Smooth muscle cell (in vitro differentiated cells): ENCODE data around the gene SAG. TPM values are rescaled to one million over a fixed set of nuclear protein-coding genes. Genes with fewer than 3 reads are reported as not detected.

Source experiments
- DNase-seq: peaks from one replicate; lab custom pipeline; 2025; ENCODE audit not compliant: unreplicated experiment; lab: John Stamatoyannopoulos, UW
- H2AFZ ChIP-seq: fragments of 200-600 bp; sonication (generic); 2 replicates; pipeline ENCODE4 v1.6.0; 2016; ENCODE audit warnings: antibody characterized with exemption, low read depth, mild to moderate bottlenecking
- H3F3A ChIP-seq: fragments of 200-600 bp; sonication (generic); 2 replicates; pipeline ENCODE4 v1.6.0; 2017; ENCODE audit warnings: antibody characterized with exemption, low read depth
- H3K27ac ChIP-seq: fragments of 200-600 bp; sonication (generic); 2 replicates; pipeline ENCODE4 v1.5.1; 2016; ENCODE audit warnings: low read depth, mild to moderate bottlenecking
- H3K27me3 ChIP-seq: fragments of 200-600 bp; sonication (generic); 2 replicates; pipeline ENCODE4 v1.6.1; 2016; ENCODE audit warnings: low read depth, mild to moderate bottlenecking
- H3K36me3 ChIP-seq: fragments of 200-600 bp; sonication (generic); 2 replicates; pipeline ENCODE4 v1.5.1; 2016; ENCODE audit warnings: low read depth
- H3K4me1 ChIP-seq: fragments of 200-600 bp; sonication (generic); 2 replicates; pipeline ENCODE4 v1.5.1; 2016; ENCODE audit warnings: low read depth
- H3K4me2 ChIP-seq: fragments of 200-600 bp; sonication (generic); 2 replicates; pipeline ENCODE4 v1.6.0; 2016; ENCODE audit warnings: mild to moderate bottlenecking
- H3K4me3 ChIP-seq: fragments of 200-600 bp; sonication (generic); 2 replicates; pipeline ENCODE4 v1.5.1; 2016; ENCODE audit warnings: mild to moderate bottlenecking
- H3K79me2 ChIP-seq: fragments of 200-600 bp; sonication (generic); 2 replicates; pipeline ENCODE4 v1.6.0; 2016; ENCODE audit warnings: low read depth, mild to moderate bottlenecking
- H3K9ac ChIP-seq: fragments of 200-600 bp; sonication (generic); 2 replicates; pipeline ENCODE4 v1.6.0; 2016; ENCODE audit warnings: low read depth
- H3K9me3 ChIP-seq: fragments of 200-600 bp; sonication (generic); replicated peaks from 2 replicates; pipeline ENCODE4 v1.5.1; 2016; ENCODE audit warnings: low read depth
- H4K20me1 ChIP-seq: fragments of 200-600 bp; sonication (generic); 2 replicates; pipeline ENCODE4 v1.6.0; 2016; ENCODE audit warnings: low read depth
- WGBS: methylation state at CpG from one replicate; pipeline ENCODE4 v1.1.7; 2016; ENCODE audit warnings: low lambda C conversion rate; 5-methylcytosine and 5-hydroxymethylcytosine counted together
- polyA plus RNA-seq: library from polyadenylated mRNA; unstranded; fragments of >200 nt; fragmentation: Nextera tagmentation; extraction: Ambion mirVana; gene quantifications from 2 replicates; pipeline ENCODE4 v1.2.1, GENCODE V29; 2016
- total RNA-seq: library from RNA; depleted of rRNA; stranded (reverse); fragments of >200 nt; gene quantifications from 2 replicates; pipeline ENCODE4 v1.2.3, GENCODE V29; 2014
- TF ChIP-seq, protein P1 (sequence below): fragments of 200-600 bp; sonication (generic); IDR thresholded peaks from 2 replicates; pipeline ENCODE4 v1.5.1; 2017; ENCODE audit warnings: borderline replicate concordance, mild to moderate bottlenecking, antibody characterized with exemption; ENCODE audit not compliant: insufficient read depth, poor library complexity, severe bottlenecking

The SAG gene
- total and polyA plus RNA-seq, 2 experiments from 2014 or later: not detected

- WGBS: 98% methylated on average over 6 of the region's 6 CpGs
- Histone ChIP-seq H3K79me2 (no peaks in the 10 kb centered on the region), H3K9ac (no peak overlapping the region), H2AFZ (no peak overlapping the region), H3K4me3 (no peak overlapping the region), H4K20me1 (peaks cover 10% of the 10 kb centered on the region), H3F3A (no peaks in the 10 kb centered on the region), H3K9me3 (no peaks in the 10 kb centered on the region), H3K27ac (no peak overlapping the region), H3K36me3 (peaks cover 33% of the 10 kb centered on the region), H3K27me3 (no peaks in the 10 kb centered on the region), H3K4me2 (no peak overlapping the region), H3K4me1 (no peaks in the 10 kb centered on the region)
- TF ChIP-seq, protein P1, sequence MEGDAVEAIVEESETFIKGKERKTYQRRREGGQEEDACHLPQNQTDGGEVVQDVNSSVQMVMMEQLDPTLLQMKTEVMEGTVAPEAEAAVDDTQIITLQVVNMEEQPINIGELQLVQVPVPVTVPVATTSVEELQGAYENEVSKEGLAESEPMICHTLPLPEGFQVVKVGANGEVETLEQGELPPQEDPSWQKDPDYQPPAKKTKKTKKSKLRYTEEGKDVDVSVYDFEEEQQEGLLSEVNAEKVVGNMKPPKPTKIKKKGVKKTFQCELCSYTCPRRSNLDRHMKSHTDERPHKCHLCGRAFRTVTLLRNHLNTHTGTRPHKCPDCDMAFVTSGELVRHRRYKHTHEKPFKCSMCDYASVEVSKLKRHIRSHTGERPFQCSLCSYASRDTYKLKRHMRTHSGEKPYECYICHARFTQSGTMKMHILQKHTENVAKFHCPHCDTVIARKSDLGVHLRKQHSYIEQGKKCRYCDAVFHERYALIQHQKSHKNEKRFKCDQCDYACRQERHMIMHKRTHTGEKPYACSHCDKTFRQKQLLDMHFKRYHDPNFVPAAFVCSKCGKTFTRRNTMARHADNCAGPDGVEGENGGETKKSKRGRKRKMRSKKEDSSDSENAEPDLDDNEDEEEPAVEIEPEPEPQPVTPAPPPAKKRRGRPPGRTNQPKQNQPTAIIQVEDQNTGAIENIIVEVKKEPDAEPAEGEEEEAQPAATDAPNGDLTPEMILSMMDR: no peak
- no peak for DNase-seq
Observed at GRCh38 chr2:233281992-233282603, 25.5 kb upstream of the SAG start.

GRCh38 chr2:233285921-233286320, 21.7 kb upstream of the SAG start:
- TF ChIP-seq, protein P1: no peak
- Histone ChIP-seq H2AFZ (no peak overlapping the region), H3K4me3 (no peak overlapping the region), H3F3A (no peaks in the 10 kb centered on the region), H3K27ac (no peak overlapping the region), H3K36me3 (peaks cover 14% of the 10 kb centered on the region), H3K4me1 (no peaks in the 10 kb centered on the region), H4K20me1 (peaks cover 10% of the 10 kb centered on the region), H3K9ac (no peak overlapping the region), H3K9me3 (no peaks in the 10 kb centered on the region), H3K79me2 (no peaks in the 10 kb centered on the region), H3K4me2 (no peak overlapping the region), H3K27me3 (no peaks in the 10 kb centered on the region)
- no peak for DNase-seq
- WGBS: 78% methylated on average over 5 of the region's 5 CpGs

- H3K36me3 ChIP-seq: peaks cover 15% of the 10 kb centered on the region
- TF ChIP-seq, protein P1: no peak
- no peaks in the 10 kb centered on the region for H3K27me3 ChIP-seq
- no peak overlapping the region for H3K4me3 ChIP-seq
- H3K4me1 ChIP-seq: no peaks in the 10 kb centered on the region
- H3K9me3 ChIP-seq: no peaks in the 10 kb centered on the region
- WGBS: 98% methylated on average over 6 of the region's 6 CpGs
- H2AFZ ChIP-seq: no peak overlapping the region
- H3K4me2 ChIP-seq: no peak overlapping the region
- H3K79me2 ChIP-seq: no peaks in the 10 kb centered on the region
- H3K9ac ChIP-seq: no peak overlapping the region
- no peaks in the 10 kb centered on the region for H3F3A ChIP-seq
- no peak overlapping the region for H3K27ac ChIP-seq
- H4K20me1 ChIP-seq: peaks cover 5% of the 10 kb centered on the region
- DNase-seq: no peak
Observed at GRCh38 chr2:233287871-233288270, 19.7 kb upstream of the SAG start.

DNA sequence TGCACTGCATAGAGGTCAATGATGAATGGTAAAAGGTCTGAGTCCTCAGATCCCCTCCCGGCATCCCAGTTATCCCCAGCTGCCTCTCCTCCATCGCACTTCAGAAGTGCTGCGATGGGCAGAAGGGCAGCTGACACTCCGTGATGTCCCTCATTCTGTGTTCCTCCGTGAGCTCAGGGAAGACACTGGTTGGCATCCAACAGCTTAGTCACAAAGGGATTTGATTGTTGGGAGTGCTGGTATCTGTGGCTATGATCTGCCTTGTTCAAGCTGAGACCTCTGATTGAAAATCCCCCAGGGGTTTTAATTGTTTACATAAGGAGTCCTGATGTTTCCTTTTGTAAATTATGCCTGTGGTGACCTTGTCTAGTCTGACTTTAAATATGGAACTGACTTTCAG, 19.0 kb upstream of the SAG start:
- Histone ChIP-seq H3K4me3 (no peak overlapping the region), H3K4me1 (no peaks in the 10 kb centered on the region), H3K4me2 (no peak overlapping the region), H3K36me3 (peaks cover 15% of the 10 kb centered on the region), H3K27ac (no peak overlapping the region), H3K9me3 (no peaks in the 10 kb centered on the region), H4K20me1 (peaks cover 5% of the 10 kb centered on the region), H3K9ac (no peak overlapping the region), H3F3A (no peaks in the 10 kb centered on the region), H3K27me3 (no peaks in the 10 kb centered on the region), H3K79me2 (no peaks in the 10 kb centered on the region), H2AFZ (no peak overlapping the region)
- 87% methylated on average over 5 of the region's 5 CpGs for WGBS
- no peak for DNase-seq
- TF ChIP-seq, protein P1: no peak
